ENCODE results near the gene FBXL7. TPM values are rescaled to one million over a fixed set of nuclear protein-coding genes. Genes with fewer than 3 reads are reported as not detected.

FBXL7 gene
- total and polyA plus RNA-seq, 2 experiments from 2014 or later: 4.5 to 15.2 TPM

DNA sequence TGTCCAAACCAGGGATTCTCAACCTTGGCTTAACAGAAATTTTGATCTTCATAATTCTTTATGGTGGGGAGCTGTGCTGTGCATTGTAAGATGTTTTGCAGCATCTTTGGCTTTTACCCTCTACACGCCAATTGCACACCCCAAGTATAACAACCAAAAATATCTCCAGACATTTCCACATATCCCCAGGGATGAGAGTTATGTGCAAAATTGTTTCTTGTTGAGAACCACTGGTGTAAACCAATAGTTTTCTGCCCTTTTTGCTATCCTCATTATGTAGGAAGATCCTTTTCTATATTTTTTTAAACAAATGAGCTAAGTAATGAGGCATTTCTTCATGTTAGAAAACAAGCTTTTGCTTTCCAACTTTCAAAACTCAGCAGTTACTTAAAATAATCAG is 189.9 kb downstream of the FBXL7 start (continued):
- TF ChIP-seq, protein P1, sequence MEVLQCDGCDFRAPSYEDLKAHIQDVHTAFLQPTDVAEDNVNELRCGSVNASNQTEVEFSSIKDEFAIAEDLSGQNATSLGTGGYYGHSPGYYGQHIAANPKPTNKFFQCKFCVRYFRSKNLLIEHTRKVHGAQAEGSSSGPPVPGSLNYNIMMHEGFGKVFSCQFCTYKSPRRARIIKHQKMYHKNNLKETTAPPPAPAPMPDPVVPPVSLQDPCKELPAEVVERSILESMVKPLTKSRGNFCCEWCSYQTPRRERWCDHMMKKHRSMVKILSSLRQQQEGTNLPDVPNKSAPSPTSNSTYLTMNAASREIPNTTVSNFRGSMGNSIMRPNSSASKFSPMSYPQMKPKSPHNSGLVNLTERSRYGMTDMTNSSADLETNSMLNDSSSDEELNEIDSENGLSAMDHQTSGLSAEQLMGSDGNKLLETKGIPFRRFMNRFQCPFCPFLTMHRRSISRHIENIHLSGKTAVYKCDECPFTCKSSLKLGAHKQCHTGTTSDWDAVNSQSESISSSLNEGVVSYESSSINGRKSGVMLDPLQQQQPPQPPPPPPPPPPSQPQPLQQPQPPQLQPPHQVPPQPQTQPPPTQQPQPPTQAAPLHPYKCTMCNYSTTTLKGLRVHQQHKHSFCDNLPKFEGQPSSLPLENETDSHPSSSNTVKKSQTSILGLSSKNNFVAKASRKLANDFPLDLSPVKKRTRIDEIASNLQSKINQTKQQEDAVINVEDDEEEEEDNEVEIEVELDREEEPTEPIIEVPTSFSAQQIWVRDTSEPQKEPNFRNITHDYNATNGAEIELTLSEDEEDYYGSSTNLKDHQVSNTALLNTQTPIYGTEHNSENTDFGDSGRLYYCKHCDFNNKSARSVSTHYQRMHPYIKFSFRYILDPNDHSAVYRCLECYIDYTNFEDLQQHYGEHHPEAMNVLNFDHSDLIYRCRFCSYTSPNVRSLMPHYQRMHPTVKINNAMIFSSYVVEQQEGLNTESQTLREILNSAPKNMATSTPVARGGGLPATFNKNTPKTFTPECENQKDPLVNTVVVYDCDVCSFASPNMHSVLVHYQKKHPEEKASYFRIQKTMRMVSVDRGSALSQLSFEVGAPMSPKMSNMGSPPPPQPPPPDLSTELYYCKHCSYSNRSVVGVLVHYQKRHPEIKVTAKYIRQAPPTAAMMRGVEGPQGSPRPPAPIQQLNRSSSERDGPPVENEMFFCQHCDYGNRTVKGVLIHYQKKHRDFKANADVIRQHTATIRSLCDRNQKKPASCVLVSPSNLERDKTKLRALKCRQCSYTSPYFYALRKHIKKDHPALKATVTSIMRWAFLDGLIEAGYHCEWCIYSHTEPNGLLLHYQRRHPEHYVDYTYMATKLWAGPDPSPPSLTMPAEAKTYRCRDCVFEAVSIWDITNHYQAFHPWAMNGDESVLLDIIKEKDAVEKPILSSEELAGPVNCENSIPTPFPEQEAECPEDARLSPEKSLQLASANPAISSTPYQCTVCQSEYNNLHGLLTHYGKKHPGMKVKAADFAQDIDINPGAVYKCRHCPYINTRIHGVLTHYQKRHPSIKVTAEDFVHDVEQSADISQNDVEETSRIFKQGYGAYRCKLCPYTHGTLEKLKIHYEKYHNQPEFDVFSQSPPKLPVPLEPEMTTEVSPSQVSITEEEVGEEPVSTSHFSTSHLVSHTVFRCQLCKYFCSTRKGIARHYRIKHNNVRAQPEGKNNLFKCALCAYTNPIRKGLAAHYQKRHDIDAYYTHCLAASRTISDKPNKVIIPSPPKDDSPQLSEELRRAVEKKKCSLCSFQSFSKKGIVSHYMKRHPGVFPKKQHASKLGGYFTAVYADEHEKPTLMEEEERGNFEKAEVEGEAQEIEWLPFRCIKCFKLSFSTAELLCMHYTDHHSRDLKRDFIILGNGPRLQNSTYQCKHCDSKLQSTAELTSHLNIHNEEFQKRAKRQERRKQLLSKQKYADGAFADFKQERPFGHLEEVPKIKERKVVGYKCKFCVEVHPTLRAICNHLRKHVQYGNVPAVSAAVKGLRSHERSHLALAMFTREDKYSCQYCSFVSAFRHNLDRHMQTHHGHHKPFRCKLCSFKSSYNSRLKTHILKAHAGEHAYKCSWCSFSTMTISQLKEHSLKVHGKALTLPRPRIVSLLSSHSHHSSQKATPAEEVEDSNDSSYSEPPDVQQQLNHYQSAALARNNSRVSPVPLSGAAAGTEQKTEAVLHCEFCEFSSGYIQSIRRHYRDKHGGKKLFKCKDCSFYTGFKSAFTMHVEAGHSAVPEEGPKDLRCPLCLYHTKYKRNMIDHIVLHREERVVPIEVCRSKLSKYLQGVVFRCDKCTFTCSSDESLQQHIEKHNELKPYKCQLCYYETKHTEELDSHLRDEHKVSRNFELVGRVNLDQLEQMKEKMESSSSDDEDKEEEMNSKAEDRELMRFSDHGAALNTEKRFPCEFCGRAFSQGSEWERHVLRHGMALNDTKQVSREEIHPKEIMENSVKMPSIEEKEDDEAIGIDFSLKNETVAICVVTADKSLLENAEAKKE (CRISPR knock-in tag; IDR thresholded peaks at IDR 0.05): no peak
- no peak for TF ChIP-seq ZNF114 (CRISPR knock-in tag; IDR thresholded peaks at IDR 0.05)
- no peak for TF ChIP-seq ZNF331 (CRISPR knock-in tag; IDR thresholded peaks at IDR 0.05; ENCODE audit: low read depth)

DNA sequence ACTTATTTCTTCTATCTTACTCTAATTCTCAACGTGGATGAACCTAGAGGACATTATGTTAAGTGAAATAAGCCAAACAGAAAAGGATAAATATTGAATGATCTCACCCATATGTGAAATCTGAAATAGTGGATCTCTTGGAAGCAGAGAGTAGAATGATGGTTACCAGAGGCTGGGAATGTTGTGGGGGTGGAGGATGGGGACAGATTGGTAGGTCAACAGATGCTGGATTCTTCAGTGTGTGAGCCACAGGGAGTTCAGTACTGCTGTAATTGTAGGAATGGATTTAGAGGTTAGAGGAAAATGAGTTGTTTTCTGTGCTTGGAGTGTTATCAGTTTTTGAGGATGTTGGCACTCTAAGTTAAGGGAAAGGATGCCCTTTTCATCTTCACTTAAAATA is 190.6 kb downstream of the FBXL7 start:
- Histone ChIP-seq H3F3A (replicated peaks; ENCODE audit: low read depth) (no peaks in the 10 kb centered on the region), H3K36me3 (ENCODE audit: insufficient read depth) (no peaks in the 10 kb centered on the region), H3K79me2 (replicated peaks; ENCODE audit: insufficient read depth) (peaks cover 10% of the 10 kb centered on the region; the same call in 1 of the 2 replicates), H3K27ac (ENCODE audit: low read depth) (no peak overlapping the region), H3K4me1 (ENCODE audit: insufficient read depth) (peaks cover 37% of the 10 kb centered on the region), H3K4me3 (no peak overlapping the region), H3K9me2 (ENCODE audit: insufficient read depth) (0 out of 2 replicates have a peak, but pooled peaks cover 6% of the 10 kb centered on the region), H3K4me2 (no peak overlapping the region), H3K27me3 (ENCODE audit: insufficient read depth) (no peaks in the 10 kb centered on the region), H2AFZ (no peak overlapping the region), H4K20me1 (replicated peaks; ENCODE audit: insufficient read depth) (no peaks in the 10 kb centered on the region)
- H3K4me1 Mint-ChIP-seq: peaks cover 40% of the 10 kb centered on the region
- no peak overlapping the region for H3K27ac Mint-ChIP-seq
- H3K4me3 Mint-ChIP-seq: no peak overlapping the region
- H3K9me3 Mint-ChIP-seq: no peaks in the 10 kb centered on the region; the same call in 2 of the 3 replicates
- DNase-seq (ENCODE audit: low spot score) (no peak), ATAC-seq (no peak)
- H3K27me3 Mint-ChIP-seq (ENCODE audit: insufficient read depth, low read depth, poor library complexity): peaks cover 1% of the 10 kb centered on the region
- no peaks in the 10 kb centered on the region for H3K36me3 Mint-ChIP-seq (ENCODE audit: low read depth)
- no peak for TF ChIP-seq STAT1 (IDR thresholded peaks at IDR 0.05; ENCODE audit: unreplicated experiment)
- TF ChIP-seq, protein P2, sequence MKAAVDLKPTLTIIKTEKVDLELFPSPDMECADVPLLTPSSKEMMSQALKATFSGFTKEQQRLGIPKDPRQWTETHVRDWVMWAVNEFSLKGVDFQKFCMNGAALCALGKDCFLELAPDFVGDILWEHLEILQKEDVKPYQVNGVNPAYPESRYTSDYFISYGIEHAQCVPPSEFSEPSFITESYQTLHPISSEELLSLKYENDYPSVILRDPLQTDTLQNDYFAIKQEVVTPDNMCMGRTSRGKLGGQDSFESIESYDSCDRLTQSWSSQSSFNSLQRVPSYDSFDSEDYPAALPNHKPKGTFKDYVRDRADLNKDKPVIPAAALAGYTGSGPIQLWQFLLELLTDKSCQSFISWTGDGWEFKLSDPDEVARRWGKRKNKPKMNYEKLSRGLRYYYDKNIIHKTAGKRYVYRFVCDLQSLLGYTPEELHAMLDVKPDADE (IDR thresholded peaks at IDR 0.05): no peak
- no peak for TF ChIP-seq EZH2phosphoT487 (IDR thresholded peaks at IDR 0.05; ENCODE audit: unreplicated experiment)
- TF ChIP-seq, protein P3, sequence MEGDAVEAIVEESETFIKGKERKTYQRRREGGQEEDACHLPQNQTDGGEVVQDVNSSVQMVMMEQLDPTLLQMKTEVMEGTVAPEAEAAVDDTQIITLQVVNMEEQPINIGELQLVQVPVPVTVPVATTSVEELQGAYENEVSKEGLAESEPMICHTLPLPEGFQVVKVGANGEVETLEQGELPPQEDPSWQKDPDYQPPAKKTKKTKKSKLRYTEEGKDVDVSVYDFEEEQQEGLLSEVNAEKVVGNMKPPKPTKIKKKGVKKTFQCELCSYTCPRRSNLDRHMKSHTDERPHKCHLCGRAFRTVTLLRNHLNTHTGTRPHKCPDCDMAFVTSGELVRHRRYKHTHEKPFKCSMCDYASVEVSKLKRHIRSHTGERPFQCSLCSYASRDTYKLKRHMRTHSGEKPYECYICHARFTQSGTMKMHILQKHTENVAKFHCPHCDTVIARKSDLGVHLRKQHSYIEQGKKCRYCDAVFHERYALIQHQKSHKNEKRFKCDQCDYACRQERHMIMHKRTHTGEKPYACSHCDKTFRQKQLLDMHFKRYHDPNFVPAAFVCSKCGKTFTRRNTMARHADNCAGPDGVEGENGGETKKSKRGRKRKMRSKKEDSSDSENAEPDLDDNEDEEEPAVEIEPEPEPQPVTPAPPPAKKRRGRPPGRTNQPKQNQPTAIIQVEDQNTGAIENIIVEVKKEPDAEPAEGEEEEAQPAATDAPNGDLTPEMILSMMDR (conservative IDR thresholded peaks at IDR 0.05; ENCODE audit: low read depth in 2 of 2): no peak
- TF ChIP-seq, protein P1 (CRISPR knock-in tag; IDR thresholded peaks at IDR 0.05): no peak
